GM19239 (cell line): ENCODE measurements around the gene MRPL41.
"Not testable (repeated sequence)": the region's sequence is repeated elsewhere in the genome, so short reads cannot be mapped to it uniquely, and the experiment has no call there.

Experiments
- DNase-seq: peaks from one replicate; pipeline ENCODE4 v3.0.0; 2011; ENCODE audit warnings: low spot score; ENCODE audit not compliant: insufficient read length
- FAIRE-seq: peaks from 2 replicates; lab custom pipeline; 2011; peaks lifted over from hg19 to GRCh38; lab: Jason Lieb, UNC

MRPL41 gene

DNA sequence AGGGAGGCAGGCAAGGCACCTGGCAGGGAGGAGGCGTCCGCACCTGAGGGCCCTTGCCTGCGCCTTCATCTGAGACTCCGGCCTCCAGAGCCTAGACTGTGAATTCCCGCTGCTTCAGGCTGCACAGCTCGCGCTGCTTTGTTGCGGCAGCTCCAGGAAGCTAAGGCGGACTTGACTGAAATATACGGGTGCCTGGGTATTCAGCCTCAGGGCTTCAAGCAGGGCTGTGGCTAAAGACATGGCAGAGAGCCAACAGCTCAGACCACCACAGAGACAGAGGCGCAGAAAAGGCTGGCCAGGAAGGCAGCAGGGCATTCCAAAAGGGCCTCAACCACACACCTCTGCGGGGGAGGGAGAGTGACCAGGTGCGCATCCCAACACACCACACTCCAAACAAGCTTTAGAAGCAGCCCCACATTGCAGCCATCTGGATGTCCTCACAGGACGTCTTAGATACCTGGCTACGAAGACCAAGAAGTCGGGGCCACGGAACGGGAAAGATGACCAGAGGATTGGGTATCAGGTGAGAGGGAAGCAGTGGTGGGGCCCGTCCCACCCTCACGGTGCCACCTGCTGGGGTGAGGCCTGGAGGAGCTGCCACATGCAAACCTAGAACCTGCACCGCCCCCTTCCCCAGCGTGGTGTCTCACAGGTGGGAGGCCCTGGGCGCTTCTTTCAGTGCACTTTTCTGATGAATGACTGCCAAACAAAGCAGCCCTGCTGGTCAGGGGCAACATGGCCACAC is 28.7 kb downstream of the MRPL41 start:
- DNase-seq (no peak), FAIRE-seq (no peak)

DNA sequence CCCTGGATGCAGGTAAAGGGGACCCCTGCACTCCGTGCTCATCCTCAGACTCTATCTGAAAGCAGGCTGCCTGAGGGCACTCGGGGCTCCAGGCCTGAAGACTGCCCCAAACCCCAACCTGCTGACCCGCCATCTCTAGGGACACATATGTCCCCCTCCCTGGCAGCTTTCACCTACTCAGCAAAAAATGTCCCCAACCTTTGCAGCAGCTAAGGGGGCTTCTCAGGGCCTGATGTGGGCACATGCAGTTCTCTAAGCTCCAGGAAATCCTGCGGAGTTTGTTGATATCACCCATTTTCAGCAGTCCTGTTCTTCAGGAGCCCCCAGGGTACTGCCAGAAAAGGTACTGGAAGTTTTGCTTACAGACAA is 29.3 kb downstream of the MRPL41 start:
- DNase-seq, result no peak
- no peak for FAIRE-seq

DNA sequence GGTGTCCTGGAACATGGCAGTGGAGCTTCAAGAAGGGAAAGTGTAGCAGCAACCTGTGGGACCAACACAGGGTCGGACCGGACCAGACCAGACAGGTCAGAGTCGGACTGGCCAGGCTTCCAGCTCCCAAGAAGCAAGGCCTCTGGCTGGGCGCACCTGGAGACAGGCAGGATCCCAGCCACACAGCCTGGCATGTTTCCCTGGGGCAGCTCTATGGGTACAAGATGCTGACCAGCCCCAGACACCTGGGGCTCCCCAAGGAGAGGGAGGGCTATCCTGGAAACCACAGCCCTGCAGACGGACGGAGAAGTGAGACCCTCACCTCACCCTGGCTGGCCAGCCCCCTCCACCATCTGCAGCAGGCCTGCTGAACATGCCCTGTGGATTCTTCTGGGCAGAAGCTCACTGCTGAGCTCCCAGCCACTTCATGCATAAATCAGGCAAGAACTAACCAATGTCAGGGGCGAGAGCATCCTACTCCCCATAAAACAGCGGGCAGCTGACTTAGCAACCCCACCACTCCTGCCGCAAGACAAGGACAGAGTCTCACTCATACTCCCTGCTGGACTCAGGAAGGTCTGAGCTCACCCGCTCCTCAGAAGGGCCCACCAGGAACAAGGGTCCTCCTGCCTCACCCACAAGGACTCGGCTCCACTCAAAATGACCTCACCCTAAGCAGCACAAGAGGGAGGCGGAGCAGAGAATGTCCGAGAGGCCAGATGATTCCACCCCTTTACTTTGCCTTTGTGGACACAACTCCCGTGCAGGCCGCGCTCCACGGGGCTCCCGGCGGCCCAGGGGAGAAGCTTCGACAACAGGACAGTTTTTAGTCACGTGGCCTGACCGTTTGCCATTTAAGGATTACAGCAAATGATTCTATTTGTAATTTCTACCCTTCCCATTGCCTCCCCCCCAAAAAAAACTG is 29.9 kb downstream of the MRPL41 start:
- FAIRE-seq, result no peak
- DNase-seq, result no peak

DNA sequence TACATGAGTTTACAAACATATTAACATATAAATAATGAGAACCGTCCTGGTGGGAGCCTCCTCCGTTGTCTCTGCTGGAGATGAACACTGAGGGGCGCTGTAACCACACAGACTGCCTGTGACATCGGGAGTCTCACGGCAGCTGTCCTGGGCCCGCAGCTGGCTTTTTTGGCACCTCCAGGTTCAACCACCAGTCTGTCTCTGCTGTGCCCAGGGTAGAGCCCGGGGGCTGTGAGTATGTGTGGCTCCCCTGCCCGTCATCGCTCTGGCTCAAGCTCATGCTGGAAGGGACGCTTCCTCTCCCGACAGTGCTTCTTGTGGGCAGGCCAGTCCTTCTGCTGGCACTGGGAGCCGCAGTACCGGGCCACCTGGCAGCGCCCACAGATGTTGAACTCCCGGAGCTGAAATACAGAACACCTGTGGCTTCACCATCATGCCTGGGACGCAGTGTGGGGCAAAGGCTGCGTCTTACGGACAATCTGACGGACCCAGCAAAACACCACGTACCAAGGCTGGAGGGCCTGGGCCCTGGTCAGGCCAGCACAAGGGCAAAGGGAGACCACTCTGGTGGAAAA is 30.7 kb downstream of the MRPL41 start:
- FAIRE-seq, result no peak
- no peak for DNase-seq

DNA sequence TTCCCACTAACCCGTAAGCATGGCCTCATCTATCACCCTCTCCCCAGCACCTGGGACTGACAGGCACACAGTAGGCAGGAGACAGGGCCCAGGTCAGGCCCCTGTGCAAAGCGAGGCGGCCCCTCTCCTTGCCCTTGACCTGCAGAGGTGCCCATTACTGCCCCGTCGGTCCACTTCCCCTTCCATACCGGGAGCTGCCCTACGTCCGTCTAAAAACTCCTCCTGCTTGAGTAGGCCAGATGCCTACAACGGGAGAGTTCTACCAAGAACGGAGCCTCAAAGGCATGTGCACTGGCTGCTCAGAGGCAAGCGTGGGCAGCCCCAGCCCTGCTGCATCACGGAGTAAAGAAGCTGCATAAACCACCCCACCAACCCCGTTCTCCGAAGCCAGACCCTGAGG is 31.7 kb downstream of the MRPL41 start:
- no peak for DNase-seq
- no peak for FAIRE-seq

DNA sequence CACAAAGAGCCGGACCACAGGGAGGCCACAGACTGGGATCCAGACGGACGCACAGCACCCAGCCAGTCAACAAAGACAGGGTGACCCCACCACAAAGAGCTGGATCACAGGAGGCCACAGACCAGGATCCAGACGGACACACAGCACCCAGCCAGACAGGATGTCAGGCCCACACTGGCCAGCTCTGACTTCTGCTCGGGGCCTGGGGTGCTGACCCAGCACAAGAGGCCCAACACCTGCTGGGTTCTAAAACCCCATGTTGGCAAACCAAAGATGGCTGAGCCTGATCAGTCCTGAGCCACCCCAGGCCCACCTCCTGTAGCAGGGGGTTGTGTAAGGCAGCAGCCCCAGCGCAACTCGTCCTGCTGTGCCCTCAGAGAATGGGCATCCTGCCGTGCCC is 32.3 kb downstream of the MRPL41 start:
- FAIRE-seq, result no peak

DNA sequence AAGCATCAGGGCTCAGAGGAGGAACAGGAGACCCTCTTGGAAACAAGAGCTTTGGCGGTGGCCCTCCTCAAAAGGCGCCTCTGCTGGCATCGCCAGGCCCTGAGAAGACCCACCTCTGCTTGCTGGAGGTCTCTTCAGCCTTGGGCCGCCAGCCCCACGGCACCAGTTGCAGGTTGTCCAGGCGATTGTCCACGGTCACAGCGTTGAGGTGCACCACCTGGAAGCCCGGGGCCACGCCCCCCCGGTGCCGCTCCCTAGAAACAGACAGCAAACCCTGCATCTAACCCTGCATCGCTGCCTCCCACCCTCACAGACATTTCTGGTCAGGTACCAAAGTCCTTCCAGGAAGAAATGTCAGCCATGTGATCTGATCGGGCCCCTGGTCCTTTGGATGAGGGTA is 35.2 kb downstream of the MRPL41 start:
- DNase-seq, result no peak
- no peak for FAIRE-seq

More for the DNA sequence above, 32.3 kb downstream of the MRPL41 start:
- DNase-seq, result no peak

DNA sequence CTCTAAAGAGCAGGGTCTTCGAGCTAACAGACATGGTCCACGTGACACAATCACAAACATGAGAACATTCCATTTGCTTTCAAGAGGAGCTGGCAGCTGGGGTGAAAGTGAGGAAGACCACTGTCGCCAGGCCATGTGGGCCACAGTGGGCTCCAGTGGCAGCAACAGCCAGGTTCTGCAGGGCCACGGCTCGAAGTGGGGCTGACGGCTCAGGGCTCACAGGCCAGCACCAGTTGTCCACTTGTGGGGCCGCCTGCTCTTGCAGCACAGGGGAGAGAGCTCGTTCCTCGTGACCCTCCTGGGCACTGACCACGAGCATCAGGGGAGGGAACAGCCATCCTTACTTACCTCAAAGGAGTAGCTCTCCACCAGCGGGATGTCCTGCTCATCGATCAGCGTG is 36.6 kb downstream of the MRPL41 start:
- DNase-seq, result no peak
- no peak for FAIRE-seq

DNA sequence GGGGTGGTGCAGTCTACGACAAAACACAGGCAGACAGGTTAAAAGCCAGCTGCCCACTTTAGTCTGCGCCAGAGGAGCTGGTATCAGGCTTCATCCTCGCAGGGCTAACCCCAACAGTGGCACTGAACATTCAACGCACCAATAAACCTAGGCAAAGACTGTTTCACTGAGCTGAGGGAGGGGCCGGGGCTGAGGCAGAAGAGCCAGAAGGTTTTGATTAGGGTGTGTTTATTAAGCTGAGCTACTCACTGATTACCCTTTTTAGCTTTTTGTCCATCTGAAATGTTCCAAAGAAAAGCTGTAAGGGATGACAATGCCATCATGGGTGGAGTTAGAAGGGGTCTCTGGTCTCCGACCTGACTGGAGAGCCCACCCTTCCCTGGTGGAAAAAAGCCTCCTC is 37.2 kb downstream of the MRPL41 start:
- FAIRE-seq (no peak), DNase-seq (no peak)

DNA sequence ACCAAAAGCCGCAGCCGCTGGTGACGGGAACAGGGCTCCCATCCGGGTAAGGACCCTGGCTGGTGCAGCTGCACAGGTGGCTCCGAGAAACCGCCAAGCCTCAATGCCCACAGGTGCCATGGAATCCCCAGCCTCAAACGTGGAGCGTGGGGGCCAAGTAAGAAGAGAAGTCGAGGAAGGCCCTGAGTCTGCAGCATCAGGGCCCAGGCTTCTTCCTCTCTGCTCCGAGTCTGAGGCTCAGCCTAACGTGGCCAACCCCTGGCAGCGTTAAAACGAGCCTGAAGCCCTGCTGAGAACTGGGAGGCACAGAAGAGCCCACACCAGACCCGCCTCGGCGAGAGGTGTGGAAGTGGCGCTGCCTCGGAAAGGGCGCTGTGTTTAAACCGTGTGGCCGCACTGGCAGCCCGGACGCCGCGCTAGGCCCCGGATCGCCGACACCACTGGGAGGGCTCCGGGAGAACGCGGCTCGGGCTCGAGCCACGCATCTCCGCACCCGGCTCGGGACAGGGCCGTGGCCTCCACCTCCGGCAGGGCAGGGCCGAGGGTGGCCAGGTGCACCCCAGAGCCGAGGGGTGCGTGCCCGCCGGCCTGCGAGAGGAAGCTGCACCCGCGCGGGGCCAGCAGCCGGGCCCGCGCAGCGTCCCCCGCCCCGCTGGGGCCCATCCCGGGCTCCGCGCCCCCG is 37.9 kb downstream of the MRPL41 start:
- peak; percentile 75 for FAIRE-seq
- DNase-seq, result peak; percentile 35

DNA sequence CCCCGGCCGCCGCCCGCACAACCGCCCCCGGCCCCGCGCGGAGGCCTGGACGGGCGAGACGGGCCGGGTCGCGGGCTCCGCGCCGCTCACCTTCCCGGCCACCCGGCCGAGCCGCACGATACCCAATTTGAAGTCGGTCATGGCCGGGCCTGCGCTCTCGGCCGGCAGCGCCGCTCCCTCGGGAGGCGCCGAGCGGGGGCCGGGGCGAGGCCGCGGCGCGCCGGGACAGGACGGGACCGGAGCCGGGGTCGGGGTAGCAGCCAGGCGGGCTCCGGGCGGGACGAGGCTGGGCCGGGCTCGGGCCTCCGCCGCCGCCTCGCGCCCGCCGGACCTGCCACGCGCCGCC is 38.4 kb downstream of the MRPL41 start:
- no peak for FAIRE-seq

DNA sequence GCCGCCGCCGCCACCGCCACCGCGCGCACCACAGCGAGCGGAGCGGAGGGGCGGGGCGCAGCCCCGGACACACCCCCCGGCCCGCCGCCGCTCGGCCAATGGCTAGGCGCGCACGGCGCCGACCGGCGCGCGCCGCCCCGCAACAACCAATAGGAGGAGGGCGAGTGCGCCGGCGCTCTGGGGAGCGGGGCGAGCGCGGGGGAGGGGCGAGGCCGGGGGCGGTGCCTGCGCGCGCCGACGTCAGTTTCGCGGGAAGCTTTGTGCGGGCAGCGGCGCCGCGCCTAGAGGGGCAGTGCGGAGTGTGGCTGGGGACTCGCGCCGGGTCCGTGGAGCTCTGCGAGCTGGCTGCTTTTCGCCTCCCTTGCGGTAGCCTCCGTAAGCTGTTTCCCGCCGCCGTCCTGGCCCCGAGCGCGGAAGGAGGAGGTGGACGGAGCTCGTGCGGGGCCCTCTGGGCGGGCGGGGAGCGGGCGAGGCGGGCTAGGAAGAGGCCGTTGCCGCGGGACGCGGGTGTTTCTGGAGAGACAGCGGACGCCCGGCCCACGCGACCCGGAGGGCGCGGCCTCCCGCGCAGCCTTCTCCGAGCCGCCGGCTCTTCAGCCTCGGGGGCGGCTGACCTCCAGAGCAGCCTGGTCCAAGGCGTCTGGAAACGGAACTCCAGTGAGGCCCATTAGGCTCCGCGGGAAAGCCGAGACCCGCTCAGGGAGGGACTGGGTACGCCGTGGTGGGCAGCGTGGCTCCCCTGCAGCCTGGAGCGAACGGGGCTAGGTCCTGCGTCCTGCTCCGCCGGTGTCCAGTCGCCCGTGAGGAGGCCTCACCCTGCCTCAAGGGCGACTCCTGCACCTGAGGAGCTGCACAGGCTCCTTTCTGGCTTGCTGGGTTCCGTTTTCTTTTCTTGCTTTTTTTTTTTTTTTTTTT is 39.0 kb downstream of the MRPL41 start, which contains the start of gene ZMYND19:
Gene ZMYND19, minus strand, starts transcription at position 44 of the 915 bp plus-strand sequence. CDS start 249 bp downstream, outside the sequence.
- peak; percentile 92 for FAIRE-seq
- peak; percentile 99 for DNase-seq

More for the DNA sequence above, 38.4 kb downstream of the MRPL41 start:
- no peak for DNase-seq

DNA sequence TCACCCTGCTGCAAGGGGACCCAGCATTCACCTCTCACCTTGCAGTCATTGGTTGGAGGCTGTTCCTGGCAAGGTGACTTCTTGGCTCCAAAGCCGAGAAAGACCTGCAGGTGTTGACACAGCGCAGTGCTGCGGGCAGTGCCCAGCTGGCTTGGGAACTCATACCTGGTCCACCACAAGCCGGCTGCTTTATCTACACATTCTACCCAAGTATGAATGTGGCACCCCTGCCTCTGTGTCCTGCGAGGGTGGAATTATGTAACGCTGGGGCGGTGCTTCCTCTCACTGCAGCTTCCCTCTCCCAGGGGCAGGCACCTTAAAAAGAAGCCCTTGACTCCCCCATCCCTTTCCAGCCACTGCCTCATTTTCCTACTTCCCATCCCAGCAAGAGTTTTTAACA is 41.1 kb downstream of the MRPL41 start:
- FAIRE-seq, result no peak

DNA sequence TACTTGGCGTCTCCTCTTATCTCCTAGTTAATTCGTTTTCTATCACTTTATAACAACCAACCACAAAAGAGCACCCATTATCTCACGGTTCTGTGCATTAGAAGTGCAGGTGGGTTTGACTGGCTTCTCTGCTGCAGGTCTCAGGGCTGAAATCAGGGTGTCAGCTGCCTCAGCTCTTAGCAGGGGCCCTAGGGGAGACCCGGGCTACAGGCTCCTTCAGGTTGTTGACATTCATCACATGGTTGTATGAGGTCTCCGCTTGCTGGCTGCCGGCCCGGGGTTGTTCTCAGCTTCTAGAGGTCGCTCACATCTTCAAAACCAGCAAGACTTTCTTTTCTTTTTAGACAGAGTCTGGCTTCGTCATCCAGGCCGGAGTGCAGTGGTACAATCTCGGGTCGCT is 41.5 kb downstream of the MRPL41 start:
- DNase-seq, result no peak
- no peak for FAIRE-seq

More for the DNA sequence above, 41.1 kb downstream of the MRPL41 start:
- no peak for DNase-seq

DNA sequence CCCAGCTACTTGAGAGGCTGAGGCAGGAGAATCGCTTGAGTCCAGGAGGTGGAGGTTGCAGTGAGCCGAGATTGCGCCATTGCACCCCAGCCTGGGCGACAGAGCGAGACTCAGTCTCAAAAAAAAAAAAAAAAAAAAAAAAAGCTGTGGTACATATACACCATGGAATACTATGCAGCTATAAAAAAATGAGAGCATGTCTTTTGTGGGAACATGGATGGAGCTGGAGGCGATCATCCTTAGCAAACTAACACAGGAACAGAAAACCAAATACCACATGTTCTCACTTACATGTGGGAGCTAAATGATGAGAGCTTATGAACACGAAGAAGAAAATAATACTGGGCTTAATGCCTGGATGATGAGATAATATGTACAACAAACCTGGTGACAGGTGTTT is 44.9 kb downstream of the MRPL41 start:
- not testable (repeated sequence) for DNase-seq, FAIRE-seq

DNA sequence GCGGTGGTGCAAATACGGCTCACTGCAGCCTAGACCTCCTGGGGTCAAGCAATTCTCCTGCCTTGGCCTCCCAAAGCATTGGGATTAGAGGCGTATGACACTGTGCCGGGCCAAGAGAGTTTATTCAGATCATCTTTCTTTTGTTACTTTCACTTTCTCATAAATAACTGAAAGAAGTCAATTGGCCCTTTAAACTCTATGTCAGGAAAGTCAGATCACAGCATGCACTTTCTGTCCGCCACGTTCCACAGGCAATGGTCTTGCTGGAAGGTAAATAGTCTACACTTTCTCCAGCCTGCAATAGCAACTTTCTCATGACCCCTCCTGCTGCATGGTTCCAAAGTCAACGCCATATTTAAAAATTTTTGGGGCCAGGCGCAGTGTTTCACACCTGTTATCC is 47.3 kb downstream of the MRPL41 start:
- FAIRE-seq, result no peak
- DNase-seq, result no peak
